HEK293 (cell line): Measurements from ENCODE around the gene KIF26B.

Experiments used
- CTCF ChIA-PET: fragments of 350-600 bp; formaldehyde crosslinking; extraction: SDS; loops from one replicate; lab custom pipeline; 2021; ENCODE audit warnings: antibody characterized with exemption; lab: Yijun Ruan, JAX
- POLR2A ChIA-PET: fragments of 300-600 bp; formaldehyde crosslinking; extraction: SDS; loops from one replicate; lab custom pipeline; 2020; ENCODE audit warnings: antibody characterized with exemption, inconsistent platforms; lab: Yijun Ruan, JAX
- H3K27ac ChIP-seq: fragments of 200-500 bp; sonication (Bioruptor generic); 2 replicates; pipeline ENCODE4 v1.5.1; 2014; ENCODE audit warnings: low read depth, low read length, control low read depth, inconsistent platforms; ENCODE audit errors: extremely low read depth
- H3K36me3 ChIP-seq, 2 experiments: fragments of 200-500 bp in 1 of 2; sonication (Bioruptor generic) in 1 of 2; 1 replicate in 1 of 2; 2 replicates in 1 of 2; pipeline ENCODE4 v1.5.1; 2014 to 2017; ENCODE audit warnings: inconsistent platforms in 2 of 2, low read length in 2 of 2; ENCODE audit not compliant: control insufficient read depth in 2 of 2, insufficient read depth in 1 of 2
- H3K4me1 ChIP-seq: fragments of 200-500 bp; sonication (Bioruptor generic); 2 replicates; pipeline ENCODE4 v1.5.1; 2014; ENCODE audit warnings: mild to moderate bottlenecking, low read length, inconsistent platforms; ENCODE audit not compliant: control insufficient read depth, insufficient read depth
- H3K4me3 ChIP-seq: 2 replicates; pipeline ENCODE4 v1.5.1; 2011; ENCODE audit warnings: low read depth, mild to moderate bottlenecking, control low read depth, low read length, moderate library complexity
- H3K9me3 ChIP-seq: fragments of 200-500 bp; sonication (Bioruptor generic); 2 replicates; pipeline ENCODE4 v1.5.1; 2014; ENCODE audit warnings: low read depth, low read length, inconsistent platforms; ENCODE audit not compliant: control insufficient read depth, insufficient read depth
- HIC1 ChIP-seq: fragments of 450-650 bp; formaldehyde crosslinking; IDR thresholded peaks from 2 replicates; pipeline ENCODE4 v1.5.1; 2016; ENCODE audit warnings: missing biosample characterization, missing genetic modification characterization
- INSM2 ChIP-seq: fragments of 450-650 bp; formaldehyde crosslinking; IDR thresholded peaks from 2 replicates; pipeline ENCODE4 v1.5.1; 2016; ENCODE audit warnings: missing biosample characterization, missing genetic modification characterization
- SP2 ChIP-seq: fragments of 450-650 bp; formaldehyde crosslinking; IDR thresholded peaks from 2 replicates; pipeline ENCODE4 v1.5.1; 2016; ENCODE audit warnings: missing biosample characterization, missing genetic modification characterization
- TSHZ1 ChIP-seq: fragments of 450-650 bp; formaldehyde crosslinking; IDR thresholded peaks from 2 replicates; pipeline ENCODE4 v1.5.1; 2016; ENCODE audit warnings: missing biosample characterization, missing genetic modification characterization, borderline replicate concordance
- ZBTB8A ChIP-seq: fragments of 450-650 bp; formaldehyde crosslinking; IDR thresholded peaks from 2 replicates; pipeline ENCODE4 v1.5.1; 2016; ENCODE audit warnings: missing biosample characterization, missing genetic modification characterization
- ZFP41 ChIP-seq: fragments of 450-650 bp; formaldehyde crosslinking; IDR thresholded peaks from 2 replicates; pipeline ENCODE4 v1.5.1; 2016; ENCODE audit warnings: missing biosample characterization, missing genetic modification characterization, borderline replicate concordance
- ZIC2 ChIP-seq: fragments of 450-650 bp; formaldehyde crosslinking; IDR thresholded peaks from 2 replicates; pipeline ENCODE4 v1.5.1; 2016; ENCODE audit warnings: missing biosample characterization, missing genetic modification characterization
- ZNF148 ChIP-seq: fragments of 450-650 bp; formaldehyde crosslinking; IDR thresholded peaks from 2 replicates; pipeline ENCODE4 v1.5.0; 2017; ENCODE audit warnings: missing biosample characterization, missing genetic modification characterization, borderline replicate concordance
- ZNF157 ChIP-seq: fragments of 450-650 bp; formaldehyde crosslinking; IDR thresholded peaks from 2 replicates; pipeline ENCODE4 v1.5.1; 2016; ENCODE audit warnings: missing biosample characterization, missing genetic modification characterization
- ZNF184 ChIP-seq: fragments of 450-650 bp; IDR thresholded peaks from 2 replicates; pipeline ENCODE4 v1.5.1; 2018; ENCODE audit warnings: missing biosample characterization, mild to moderate bottlenecking, missing genetic modification characterization
- ZNF19 ChIP-seq: fragments of 450-650 bp; formaldehyde crosslinking; IDR thresholded peaks from 2 replicates; pipeline ENCODE4; 2016; ENCODE audit warnings: missing biosample characterization, missing genetic modification characterization, low read depth
- ZNF221 ChIP-seq: fragments of 450-650 bp; formaldehyde crosslinking; IDR thresholded peaks from 2 replicates; pipeline ENCODE4 v1.5.1; 2017; ENCODE audit warnings: missing biosample characterization, missing genetic modification characterization, borderline replicate concordance
- ZNF223 ChIP-seq: fragments of 450-650 bp; formaldehyde crosslinking; IDR thresholded peaks from 2 replicates; pipeline ENCODE4 v1.5.1; 2016; ENCODE audit warnings: missing biosample characterization, missing genetic modification characterization
- ZNF394 ChIP-seq: fragments of 450-650 bp; formaldehyde crosslinking; IDR thresholded peaks from 2 replicates; pipeline ENCODE4 v1.5.1; 2016; ENCODE audit warnings: missing biosample characterization, missing genetic modification characterization, mild to moderate bottlenecking, moderate library complexity, borderline replicate concordance
- ZNF404 ChIP-seq: fragments of 450-650 bp; formaldehyde crosslinking; IDR thresholded peaks from 2 replicates; pipeline ENCODE4 v1.5.1; 2017; ENCODE audit warnings: missing biosample characterization, missing genetic modification characterization
- ZNF488 ChIP-seq: fragments of 450-650 bp; formaldehyde crosslinking; IDR thresholded peaks from 2 replicates; pipeline ENCODE4 v1.5.1; 2016; ENCODE audit warnings: missing biosample characterization, missing genetic modification characterization
- ZNF514 ChIP-seq: fragments of 450-650 bp; formaldehyde crosslinking; IDR thresholded peaks from 2 replicates; pipeline ENCODE4 v1.5.1; 2016; ENCODE audit warnings: missing biosample characterization, missing genetic modification characterization
- ZNF658 ChIP-seq: fragments of 450-650 bp; formaldehyde crosslinking; IDR thresholded peaks from 2 replicates; pipeline ENCODE4; 2016; ENCODE audit warnings: missing biosample characterization, missing genetic modification characterization
- ZNF670 ChIP-seq: fragments of 450-650 bp; formaldehyde crosslinking; IDR thresholded peaks from 2 replicates; pipeline ENCODE4 v1.5.1; 2016; ENCODE audit warnings: missing biosample characterization, missing genetic modification characterization, low read depth
- ZNF677 ChIP-seq: fragments of 450-650 bp; IDR thresholded peaks from 2 replicates; pipeline ENCODE4 v1.5.0; 2018; ENCODE audit warnings: missing biosample characterization, mild to moderate bottlenecking, missing genetic modification characterization, moderate library complexity
- ZSCAN18 ChIP-seq: fragments of 450-650 bp; formaldehyde crosslinking; IDR thresholded peaks from 2 replicates; pipeline ENCODE4 v1.5.1; 2016; ENCODE audit warnings: missing biosample characterization, missing genetic modification characterization

KIF26B gene

GRCh38 chr1:245378311-245378722 lies 223.5 kb downstream of the KIF26B start:
- Histone ChIP-seq H3K4me1 (no peaks in the 10 kb centered on the region), H3K4me3 (no peak overlapping the region), H3K36me3 (no peaks in the 10 kb centered on the region), H3K27ac (no peak overlapping the region), H3K9me3 (no peaks in the 10 kb centered on the region)
- POLR2A ChIA-PET = no interaction called here
- CTCF ChIA-PET = interaction anchor here (0.6 kb wide), 1 partner anchor 26 kb away, joined by 4 read pairs; no protein-coding TSS in a partner anchor
- TF ChIP-seq ZNF394 (tag by site-specific recombination) (no peak), INSM2 (no peak), ZNF404 (tag by site-specific recombination) (no peak), SP2 (tag by site-specific recombination) (no peak), ZNF658 (no peak), ZNF670 (tag by site-specific recombination) (no peak), ZIC2 (tag by site-specific recombination) (no peak), ZNF148 (tag by site-specific recombination) (no peak), TSHZ1 (tag by site-specific recombination) (no peak), ZNF223 (tag by site-specific recombination) (no peak), ZNF157 (tag by site-specific recombination) (no peak), HIC1 (tag by site-specific recombination) (no peak), ZNF488 (no peak), ZNF677 (tag by site-specific recombination) (no peak)

GRCh38 chr1:245378745-245379144 lies 224.0 kb downstream of the KIF26B start:
- ChIA-PET CTCF (no interaction called here), POLR2A (no interaction called here)
- Histone ChIP-seq H3K27ac (no peak overlapping the region), H3K36me3 (no peaks in the 10 kb centered on the region), H3K4me3 (no peak overlapping the region), H3K4me1 (no peaks in the 10 kb centered on the region), H3K9me3 (no peaks in the 10 kb centered on the region)
- no peak for TF ChIP-seq ZNF184 (tag by site-specific recombination)
- no peak for TF ChIP-seq ZNF19 (tag by site-specific recombination)
- TF ChIP-seq ZNF221 (tag by site-specific recombination) = no peak
- no peak for TF ChIP-seq ZNF514
- TF ChIP-seq ZBTB8A (tag by site-specific recombination) = no peak
- TF ChIP-seq ZNF488 = no peak
- TF ChIP-seq ZFP41 = no peak
- TF ChIP-seq ZSCAN18 (tag by site-specific recombination) = no peak
